GM12864 (cell line): ENCODE measurements around the gene RAB15.

ENCODE experiments used
- DNase-seq: peaks from one replicate; pipeline ENCODE4 v3.0.0-alpha.2; 2011; ENCODE audit warnings: low read depth
- H3K4me3 ChIP-seq: 2 replicates; pipeline ENCODE4 v1.5.1; 2011; ENCODE audit warnings: mild to moderate bottlenecking, low read depth, low read length, control low read depth
- CTCF ChIP-seq: IDR thresholded peaks from 2 replicates; pipeline ENCODE4 v1.5.1; 2011; ENCODE audit warnings: low read depth, mild to moderate bottlenecking, moderate library complexity, low read length, control low read depth, inconsistent platforms; ENCODE audit errors: missing control alignments

Gene RAB15

GRCh38 chr14:64942531-64943111 lies 29.5 kb downstream of the RAB15 start, which contains the start of gene GPX2:
TSS of gene GPX2 (minus strand) at chr14:64942745. CDS start at chr14:64942726, 19 bp downstream.
- no peak for DNase-seq
- TF ChIP-seq CTCF: no peak
- H3K4me3 ChIP-seq: no peak within 1 kb of the TSS

GRCh38 chr14:64940336-64940910 lies 31.7 kb downstream of the RAB15 start:
- TF ChIP-seq CTCF: no peak
- DNase-seq: no peak
- no peak overlapping the region for H3K4me3 ChIP-seq

GRCh38 chr14:64939817-64940190 lies 32.3 kb downstream of the RAB15 start:
- no peak for TF ChIP-seq CTCF

GRCh38 chr14:64938972-64939816 lies 32.9 kb downstream of the RAB15 start:
- no peak overlapping the region for H3K4me3 ChIP-seq
- no peak for TF ChIP-seq CTCF
- no peak for DNase-seq

More at GRCh38 chr14:64939817-64940190, 32.3 kb downstream of the RAB15 start:
- DNase-seq: no peak
- H3K4me3 ChIP-seq: no peak overlapping the region

- no peak for DNase-seq
- no peak for TF ChIP-seq CTCF
- H3K4me3 ChIP-seq: no peak overlapping the region
Measured at GRCh38 chr14:64937821-64938193, 34.3 kb downstream of the RAB15 start.

GRCh38 chr14:64937171-64937820 lies 34.8 kb downstream of the RAB15 start:
- no peak for TF ChIP-seq CTCF
- H3K4me3 ChIP-seq: no peak overlapping the region
- DNase-seq: no peak
